Measurements from ENCODE around the gene NOX4.

- TF ChIP-seq POLR2AphosphoS5 (IDR thresholded peaks at IDR 0.05) (no peak), EP300 (IDR thresholded peaks at IDR 0.05) (no peak)
- TF ChIP-seq, protein P1, sequence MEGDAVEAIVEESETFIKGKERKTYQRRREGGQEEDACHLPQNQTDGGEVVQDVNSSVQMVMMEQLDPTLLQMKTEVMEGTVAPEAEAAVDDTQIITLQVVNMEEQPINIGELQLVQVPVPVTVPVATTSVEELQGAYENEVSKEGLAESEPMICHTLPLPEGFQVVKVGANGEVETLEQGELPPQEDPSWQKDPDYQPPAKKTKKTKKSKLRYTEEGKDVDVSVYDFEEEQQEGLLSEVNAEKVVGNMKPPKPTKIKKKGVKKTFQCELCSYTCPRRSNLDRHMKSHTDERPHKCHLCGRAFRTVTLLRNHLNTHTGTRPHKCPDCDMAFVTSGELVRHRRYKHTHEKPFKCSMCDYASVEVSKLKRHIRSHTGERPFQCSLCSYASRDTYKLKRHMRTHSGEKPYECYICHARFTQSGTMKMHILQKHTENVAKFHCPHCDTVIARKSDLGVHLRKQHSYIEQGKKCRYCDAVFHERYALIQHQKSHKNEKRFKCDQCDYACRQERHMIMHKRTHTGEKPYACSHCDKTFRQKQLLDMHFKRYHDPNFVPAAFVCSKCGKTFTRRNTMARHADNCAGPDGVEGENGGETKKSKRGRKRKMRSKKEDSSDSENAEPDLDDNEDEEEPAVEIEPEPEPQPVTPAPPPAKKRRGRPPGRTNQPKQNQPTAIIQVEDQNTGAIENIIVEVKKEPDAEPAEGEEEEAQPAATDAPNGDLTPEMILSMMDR (IDR thresholded peaks at IDR 0.05): no peak
Observed at GRCh38 chr11:89498845-89499448, 7.8 kb upstream of the NOX4 start.
